Measurements from ENCODE around the gene KRTAP9-9.
"Not testable (repeated sequence)": the region's sequence is repeated elsewhere in the genome, so short reads cannot be mapped to it uniquely, and the experiment has no call there.

Gene KRTAP9-9

DNA sequence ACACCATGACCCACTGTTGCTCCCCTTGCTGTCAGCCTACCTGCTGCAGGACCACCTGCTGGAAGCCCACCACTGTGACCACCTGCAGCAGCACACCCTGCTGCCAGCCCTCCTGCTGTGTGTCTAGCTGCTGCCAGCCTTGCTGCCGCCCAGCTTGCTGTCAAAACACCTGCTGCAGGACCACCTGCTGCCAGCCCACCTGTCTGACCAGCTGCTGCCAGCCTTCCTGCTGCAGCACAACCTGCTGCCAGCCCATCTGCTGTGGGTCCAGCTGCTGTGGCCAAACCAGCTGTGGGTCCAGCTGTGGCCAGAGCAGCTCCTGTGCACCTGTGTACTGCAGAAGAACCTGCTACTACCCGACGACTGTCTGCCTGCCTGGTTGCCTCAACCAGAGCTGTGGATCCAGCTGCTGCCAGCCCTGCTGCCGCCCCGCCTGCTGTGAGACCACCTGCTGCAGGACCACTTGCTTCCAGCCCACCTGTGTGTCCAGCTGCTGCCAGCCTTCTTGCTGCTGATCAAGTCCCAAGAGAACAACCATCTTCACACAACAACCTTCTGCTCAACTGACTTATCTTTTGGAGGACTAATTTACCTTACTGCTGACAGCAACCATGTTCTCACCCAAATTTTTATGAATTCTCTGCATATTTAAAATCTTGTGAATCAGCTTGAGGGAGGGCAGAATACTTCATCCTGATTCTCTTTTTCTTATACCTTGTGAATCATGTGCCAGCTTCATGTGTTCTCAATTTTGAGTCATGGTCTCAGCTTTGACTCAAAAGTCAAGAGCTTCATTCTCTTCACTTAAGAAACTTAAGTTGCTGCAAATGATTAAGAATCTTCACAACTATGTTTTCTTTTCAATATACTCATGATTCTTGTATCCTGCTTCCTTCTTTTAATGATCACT, at the start of gene KRTAP9-9:
Gene KRTAP9-9 (plus strand): TSS at position 4 of the 910 bp plus-strand sequence.
- not testable (repeated sequence) for DNase-seq (ENCODE audit: low spot score)

DNA sequence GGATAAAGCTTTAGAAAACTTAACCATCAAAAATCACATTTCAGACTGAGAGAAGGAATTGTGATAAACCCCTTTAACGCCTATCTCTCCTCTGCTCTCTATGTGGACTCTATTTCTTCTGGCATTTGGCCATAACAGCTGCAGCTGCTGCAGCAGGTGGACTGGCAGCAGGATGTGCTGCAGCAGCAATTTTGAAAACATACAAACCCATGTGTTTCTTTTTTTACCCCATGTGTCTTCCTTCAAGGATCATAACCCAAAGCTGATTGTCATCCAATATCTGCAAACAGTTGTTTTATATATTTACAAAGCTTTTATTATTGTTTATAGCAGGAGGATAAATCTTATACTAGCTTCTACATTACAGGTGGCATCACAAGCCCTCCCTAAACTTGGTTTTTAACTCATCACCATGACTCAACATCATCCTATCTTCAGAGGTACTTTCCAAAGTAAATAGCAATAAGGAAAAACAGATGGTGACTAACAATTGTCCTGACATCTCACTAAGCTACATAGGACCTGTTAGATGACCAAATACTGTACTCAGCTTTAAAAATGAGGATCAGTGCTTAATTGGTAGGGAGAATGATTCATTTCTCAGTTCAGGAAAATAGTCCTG, 43.2 kb upstream of the KRTAP9-9 start:
- DNase-seq (ENCODE audit: low spot score), result peak; percentile 4

DNA sequence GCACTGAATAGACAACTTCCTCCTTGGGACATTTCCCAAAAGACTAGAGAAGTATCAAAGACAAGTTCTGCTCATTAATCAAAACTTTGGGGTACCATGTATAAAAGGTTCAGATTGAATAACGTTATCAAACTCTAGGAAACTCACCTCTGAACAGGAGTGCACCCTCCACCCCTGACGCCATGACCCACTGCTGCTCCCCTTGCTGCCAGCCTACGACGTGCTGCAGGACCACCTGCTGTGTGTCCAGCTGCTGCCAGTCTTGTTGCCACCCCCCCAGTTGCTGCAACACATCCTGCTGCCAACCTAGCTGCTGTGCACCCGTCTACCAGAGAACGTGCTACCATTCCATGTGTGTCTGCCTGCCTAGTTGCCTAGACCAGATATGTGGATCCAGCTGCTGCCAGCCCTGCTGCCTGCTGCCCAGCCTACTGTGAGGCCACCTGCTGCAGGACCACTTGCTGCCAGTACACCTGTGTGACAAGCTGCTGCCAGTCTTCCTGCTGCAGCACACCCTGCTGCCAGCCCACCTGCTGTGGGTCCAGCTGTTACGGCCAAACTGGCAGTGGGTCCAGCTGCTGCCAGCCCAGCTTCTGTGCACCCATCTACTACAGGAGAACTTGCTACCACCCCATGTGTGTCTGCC, 42.5 kb upstream of the KRTAP9-9 start:
- DNase-seq (ENCODE audit: low spot score), result no peak

DNA sequence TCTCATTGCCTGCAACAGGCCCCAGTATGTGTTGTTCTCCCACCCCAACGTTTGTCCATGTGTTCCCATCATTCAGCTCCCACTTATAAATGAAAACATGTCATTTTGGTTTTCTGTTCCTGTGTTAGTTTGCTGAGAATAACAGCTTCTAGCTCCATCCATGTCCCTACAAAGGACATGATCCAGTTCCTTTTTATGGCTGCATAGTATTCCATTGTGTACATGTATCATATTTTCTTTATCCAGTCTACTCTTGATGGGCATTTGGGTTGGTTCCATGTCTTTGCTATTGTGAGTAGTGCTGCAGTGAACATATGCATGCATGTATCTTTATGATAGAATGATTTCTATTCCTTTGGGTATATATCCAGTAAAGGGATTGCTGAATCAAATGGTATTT, 39.5 kb upstream of the KRTAP9-9 start:
- no peak for DNase-seq (ENCODE audit: low spot score)

DNA sequence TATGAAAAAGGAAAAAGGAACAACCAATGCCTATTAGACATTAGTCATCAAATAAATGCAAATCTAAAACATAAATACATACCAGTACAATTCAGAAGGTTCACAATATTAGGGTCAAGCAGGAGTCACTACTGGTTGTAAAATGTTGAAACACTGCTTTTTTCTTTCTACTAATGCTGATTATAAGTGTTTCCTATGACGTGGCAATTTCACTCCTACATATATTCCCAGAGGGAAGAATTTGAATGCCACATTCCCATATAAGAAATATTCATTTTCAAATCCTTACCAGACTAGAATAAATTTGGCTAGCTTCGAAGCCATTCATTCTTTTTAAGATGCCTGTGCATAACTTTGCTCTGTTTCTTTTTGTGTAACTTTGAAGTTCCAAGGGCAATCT, 31.4 kb upstream of the KRTAP9-9 start:
- DNase-seq (ENCODE audit: low spot score), result no peak

DNA sequence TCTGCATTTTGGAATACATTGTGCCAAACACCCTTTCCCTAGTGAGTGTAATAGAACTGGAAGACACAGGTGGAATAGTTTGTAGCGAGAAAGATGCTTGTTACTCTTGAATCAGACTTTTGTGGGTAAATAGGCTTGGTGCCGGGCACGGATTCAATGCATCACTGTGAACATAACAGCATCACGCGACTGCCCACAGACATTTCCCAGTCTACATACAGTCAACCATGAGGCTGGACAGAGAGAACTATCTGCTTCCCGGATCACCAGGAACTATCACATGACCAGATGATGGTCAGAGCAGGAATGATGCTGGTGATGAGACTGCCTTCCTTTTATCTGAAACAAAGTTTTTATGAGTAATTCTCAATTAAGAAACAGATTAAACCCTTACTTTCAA, 29.1 kb upstream of the KRTAP9-9 start:
- DNase-seq (ENCODE audit: low spot score), result no peak

DNA sequence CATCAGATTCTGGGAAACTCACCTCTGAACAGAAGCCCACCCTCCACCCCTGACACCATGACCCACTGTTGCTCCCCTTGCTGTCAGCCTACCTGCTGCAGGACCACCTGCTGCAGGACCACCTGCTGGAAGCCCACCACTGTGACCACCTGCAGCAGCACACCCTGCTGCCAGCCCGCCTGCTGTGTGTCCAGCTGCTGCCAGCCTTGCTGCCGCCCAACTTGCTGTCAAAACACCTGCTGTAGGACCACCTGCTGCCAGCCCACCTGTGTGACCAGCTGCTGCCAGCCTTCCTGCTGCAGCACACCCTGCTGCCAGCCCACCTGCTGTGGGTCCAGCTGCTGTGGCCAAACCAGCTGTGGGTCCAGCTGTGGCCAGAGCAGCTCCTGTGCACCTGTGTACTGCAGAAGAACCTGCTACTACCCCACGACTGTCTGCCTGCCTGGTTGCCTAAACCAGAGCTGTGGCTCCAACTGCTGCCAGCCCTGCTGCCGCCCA, 28.5 kb upstream of the KRTAP9-9 start, which contains the start of gene KRTAP9-2:
Gene KRTAP9-2 (plus strand): TSS at position 51 of the 498 bp plus-strand sequence. CDS start 7 bp downstream, at position 58.
- not testable (repeated sequence) for DNase-seq (ENCODE audit: low spot score)

DNA sequence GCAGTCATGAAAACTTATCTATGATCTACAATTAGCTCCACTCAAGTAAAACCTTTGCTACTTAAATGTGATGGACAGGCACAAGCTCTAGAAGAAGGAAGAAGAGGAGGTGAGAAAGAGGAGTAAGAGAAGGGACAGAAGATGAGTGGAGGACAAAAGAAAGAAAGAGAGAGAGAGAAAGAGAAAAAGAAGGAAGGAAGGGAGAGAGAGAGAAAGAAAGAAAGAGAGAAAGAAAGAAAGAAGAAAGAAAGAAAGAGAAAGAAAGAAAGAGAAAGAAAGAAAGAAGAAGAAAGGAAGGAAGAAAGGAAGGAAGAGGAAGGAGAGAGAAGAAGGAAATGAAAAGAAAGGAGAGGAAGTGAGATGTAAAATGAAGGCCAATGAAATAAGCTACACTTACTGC, 25.1 kb upstream of the KRTAP9-9 start:
- DNase-seq (ENCODE audit: low spot score), result no peak

DNA sequence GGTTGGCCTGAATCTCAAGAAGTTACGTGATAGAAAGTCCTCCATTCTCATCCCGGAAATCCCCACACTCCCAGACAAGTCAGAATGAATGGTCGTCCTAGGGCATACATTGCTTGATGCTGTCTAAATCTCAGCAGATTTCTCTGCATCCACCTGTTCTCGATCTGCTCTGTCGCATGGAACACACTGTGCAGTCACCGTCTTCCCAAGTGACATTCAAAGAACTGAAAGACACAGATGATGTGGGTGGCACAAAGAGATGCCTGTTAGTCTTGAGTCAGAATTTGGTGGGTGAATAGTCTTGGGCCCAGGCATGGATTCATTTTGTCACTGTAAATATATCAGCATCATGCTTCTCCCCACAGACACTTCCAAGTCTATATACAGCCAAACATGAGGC, 23.5 kb upstream of the KRTAP9-9 start:
- DNase-seq (ENCODE audit: low spot score), result no peak

DNA sequence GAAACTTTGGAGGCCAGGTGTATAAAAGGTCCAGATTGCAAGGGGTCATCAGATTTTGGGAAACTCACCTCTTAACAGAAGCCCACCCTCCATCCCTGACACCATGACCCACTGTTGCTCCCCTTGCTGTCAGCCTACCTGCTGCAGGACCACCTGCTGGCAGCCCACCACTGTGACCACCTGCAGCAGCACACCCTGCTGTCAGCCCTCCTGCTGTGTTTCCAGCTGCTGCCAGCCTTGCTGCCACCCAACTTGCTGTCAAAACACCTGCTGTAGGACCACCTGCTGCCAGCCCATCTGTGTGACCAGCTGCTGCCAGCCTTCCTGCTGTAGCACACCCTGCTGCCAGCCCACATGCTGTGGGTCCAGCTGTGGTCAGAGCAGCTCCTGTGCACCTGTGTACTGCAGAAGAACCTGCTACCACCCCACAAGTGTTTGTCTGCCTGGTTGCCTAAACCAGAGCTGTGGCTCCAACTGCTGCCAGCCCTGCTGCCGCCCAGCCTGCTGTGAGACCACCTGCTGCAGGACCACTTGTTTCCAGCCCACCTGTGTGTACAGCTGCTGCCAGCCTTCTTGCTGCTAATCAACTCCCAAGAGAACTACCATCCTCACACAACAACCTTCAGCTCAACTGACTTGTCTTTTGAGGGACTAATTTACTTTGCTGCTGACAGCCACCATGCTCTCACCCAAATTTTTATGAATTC, 22.6 kb upstream of the KRTAP9-9 start, which contains the start of gene KRTAP9-3:
Gene KRTAP9-3 (plus strand): TSS at position 51 of the 707 bp plus-strand sequence. CDS start 53 bp downstream, at position 104.
- DNase-seq (ENCODE audit: low spot score), result not testable (repeated sequence)

DNA sequence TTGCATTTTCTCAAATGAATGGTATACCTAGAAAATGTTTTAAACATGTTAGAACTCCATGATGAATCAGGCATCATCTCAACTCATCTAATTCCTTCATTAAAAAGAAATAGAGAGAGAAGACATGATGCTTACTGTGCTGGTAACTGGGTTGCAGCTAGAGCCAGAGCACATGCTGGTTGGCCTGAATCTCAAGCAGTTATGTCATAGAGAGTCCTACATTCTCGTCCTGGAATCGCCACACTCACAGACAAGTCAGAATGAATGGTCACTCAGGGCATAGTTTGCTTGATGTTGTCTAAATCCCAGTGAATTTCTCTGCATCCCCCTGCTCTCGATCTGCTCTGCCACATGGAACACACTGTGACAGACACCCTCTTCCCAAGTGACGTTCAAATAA, 18.1 kb upstream of the KRTAP9-9 start:
- not testable (repeated sequence) for DNase-seq (ENCODE audit: low spot score)

DNA sequence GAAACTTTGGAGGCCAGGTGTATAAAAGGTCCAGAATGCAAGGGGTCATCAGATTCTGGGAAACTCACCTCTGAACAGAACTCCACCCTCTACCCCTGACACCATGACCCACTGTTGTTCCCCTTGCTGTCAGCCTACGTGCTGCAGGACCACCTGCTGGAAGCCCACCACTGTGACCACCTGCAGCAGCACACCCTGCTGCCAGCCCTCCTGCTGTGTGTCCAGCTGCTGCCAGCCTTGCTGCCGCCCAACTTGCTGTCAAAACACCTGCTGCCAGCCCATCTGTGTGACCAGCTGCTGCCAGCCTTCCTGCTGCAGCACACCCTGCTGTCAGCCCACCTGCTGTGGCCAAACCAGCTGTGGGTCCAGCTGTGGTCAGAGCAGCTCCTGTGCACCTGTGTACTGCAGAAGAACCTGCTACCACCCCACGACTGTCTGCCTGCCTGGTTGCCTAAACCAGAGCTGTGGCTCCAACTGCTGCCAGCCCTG, 17.2 kb upstream of the KRTAP9-9 start, which contains the start of gene KRTAP9-8:
Gene KRTAP9-8 (plus strand): TSS at position 51 of the 489 bp plus-strand sequence. CDS start 53 bp downstream, at position 104.
- not testable (repeated sequence) for DNase-seq (ENCODE audit: low spot score)

DNA sequence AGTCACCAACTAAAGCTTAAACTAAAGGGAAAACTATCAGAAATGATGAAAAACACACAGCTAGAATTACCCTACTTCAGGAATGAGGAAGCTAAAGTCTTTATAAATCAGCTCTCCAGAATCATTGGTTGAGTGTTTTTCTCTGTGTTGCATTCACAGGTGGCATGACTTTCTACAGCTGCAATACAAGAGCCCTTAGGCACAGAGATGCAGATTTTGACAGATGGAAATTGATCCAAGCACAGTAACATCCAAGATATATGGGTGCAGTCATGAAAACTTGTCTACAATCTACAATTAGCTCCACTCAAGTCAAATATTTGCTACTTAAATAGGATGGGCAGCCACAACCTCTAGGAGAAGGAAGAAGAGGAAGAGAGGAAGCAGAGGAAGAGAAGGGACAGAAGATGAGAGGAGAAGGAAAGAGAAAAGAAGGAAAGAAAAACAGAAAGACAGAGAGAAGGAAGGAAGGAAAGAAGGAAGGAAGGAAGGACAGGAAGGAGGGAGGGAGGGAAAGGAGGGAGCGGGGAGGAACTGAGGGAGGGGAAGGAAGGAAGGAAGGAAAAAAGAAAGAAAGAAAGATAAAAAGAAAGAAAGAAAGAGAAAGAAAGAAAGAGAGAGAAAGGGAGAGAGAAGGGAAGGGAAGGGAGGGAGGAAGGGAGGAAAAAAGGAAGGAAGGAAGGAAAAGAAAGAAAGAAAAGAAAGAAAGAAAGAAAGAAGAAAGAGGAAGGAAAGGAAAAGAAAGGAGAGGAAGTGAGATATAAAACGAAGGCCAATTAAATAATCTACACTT, 8.0 kb upstream of the KRTAP9-9 start:
- DNase-seq (ENCODE audit: low spot score), result not testable (repeated sequence)

DNA sequence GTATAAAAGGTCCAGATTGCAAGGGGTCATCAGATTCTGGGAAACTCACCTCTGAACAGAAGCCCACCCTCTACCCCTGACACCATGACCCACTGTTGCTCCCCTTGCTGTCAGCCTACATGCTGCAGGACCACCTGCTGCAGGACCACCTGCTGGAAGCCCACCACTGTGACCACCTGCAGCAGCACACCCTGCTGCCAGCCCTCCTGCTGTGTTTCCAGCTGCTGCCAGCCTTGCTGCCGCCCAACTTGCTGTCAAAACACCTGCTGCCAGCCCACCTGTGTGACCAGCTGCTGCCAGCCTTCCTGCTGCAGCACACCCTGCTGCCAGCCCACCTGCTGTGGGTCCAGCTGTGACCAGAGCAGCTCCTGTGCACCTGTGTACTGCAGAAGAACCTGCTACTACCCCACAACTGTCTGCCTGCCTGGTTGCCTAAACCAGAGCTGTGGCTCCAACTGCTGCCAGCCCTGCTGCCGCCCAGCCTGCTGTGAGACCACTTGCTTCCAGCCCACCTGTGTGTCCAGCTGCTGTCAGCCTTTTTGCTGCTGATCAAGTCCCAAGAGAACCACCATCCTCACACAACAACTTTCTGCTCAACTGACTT, 5.4 kb upstream of the KRTAP9-9 start, which contains the start of gene KRTAP9-4:
Gene KRTAP9-4 (plus strand): TSS at position 51 of the 604 bp plus-strand sequence. CDS start 34 bp downstream, at position 85.
- not testable (repeated sequence) for DNase-seq (ENCODE audit: low spot score)

DNA sequence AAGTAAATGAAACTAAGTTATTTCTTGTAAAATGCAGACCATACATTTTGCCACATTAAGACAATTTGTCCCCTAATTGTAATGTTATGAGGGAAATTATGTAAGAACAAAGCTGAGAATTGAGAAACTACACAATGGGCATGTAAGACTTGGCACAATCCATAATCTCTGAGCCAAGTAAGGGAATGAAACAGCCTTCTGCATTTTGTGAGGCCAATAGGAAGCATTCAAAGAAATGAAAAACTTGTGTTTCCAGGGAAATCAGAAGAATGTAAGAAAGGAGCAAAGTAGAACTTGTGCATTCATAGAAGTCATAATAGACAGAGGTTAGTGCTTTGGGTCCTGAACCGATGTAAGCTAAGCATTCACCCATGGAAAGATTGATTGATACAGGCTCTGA, 3.9 kb upstream of the KRTAP9-9 start:
- no peak for DNase-seq (ENCODE audit: low spot score)

DNA sequence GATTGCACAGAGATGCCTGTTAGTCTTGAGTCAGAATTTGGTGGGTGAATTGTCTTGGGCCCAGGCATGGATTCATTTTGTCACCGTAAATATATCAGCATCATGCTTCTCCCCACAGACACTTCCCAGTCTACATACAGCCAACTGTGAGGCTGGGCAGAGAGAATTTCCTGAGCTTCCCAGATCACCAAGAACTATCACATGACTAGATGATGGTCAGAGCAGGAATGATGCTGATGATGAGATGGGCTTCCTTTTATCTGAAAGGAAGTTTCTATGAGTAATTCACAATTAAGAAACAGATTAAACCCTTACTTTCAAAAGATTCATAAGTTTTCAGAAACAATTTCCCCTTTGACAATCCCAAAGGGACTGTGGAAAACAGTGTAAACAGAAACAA, 323 bp upstream of the KRTAP9-9 start:
- no peak for DNase-seq (ENCODE audit: low spot score)

DNA sequence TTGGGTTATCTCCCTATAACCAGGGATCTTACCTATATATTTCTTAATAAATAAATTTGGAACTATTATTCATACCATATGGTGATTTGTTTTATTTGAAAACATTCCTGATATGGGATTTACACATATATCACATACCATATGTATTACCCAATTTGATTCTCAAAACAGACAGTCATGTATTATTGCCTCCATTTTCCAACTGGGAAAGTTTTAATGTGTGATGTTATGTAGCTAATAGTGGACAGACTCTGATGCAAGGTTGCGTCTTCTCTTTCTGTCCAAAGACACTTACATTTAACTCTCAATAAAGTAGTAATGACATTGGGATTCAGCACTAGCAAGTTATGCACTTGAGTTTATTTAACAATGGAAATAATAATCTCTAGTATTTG, 1.1 kb downstream of the KRTAP9-9 start:
- DNase-seq (ENCODE audit: low spot score), result no peak

DNA sequence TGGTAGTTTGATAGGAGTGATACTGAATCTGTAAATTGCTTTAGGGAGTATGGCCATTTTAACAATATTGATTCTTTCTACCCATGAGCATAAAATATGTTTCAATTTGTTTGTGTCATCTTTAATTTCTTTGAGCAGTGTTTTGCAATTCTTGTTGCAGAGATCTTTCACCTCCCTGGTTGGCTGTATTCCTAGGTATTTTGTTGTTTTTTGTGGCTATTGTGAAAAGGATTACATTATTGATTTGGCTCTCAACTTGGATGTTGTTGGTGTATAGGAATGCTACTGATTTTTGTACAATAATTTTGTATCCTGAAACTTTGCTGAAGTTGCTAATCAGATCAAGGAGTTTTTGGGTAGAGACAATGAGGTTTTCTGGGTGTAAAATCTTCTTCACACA, 3.2 kb downstream of the KRTAP9-9 start:
- no peak for DNase-seq (ENCODE audit: low spot score)

DNA sequence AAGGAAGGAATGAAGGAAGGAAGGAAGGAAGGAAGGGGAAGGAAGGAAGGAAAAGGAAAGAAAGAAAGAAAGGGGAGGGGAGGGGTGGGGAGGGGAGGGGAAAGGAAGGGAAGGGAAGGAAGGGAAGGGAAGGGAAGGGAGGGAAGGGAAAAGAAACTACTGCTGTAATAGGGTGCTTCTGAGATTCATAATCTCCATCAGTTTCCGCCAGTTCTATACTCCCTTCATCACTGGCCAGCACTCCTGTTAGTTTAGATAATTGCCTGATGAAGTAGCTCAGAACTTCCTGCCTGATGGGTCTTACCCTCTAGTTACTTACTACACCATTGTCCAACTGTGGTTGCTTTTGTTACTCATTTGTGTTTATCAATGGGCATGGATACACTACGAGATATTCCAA, 8.0 kb downstream of the KRTAP9-9 start:
- no peak for DNase-seq (ENCODE audit: low spot score)

DNA sequence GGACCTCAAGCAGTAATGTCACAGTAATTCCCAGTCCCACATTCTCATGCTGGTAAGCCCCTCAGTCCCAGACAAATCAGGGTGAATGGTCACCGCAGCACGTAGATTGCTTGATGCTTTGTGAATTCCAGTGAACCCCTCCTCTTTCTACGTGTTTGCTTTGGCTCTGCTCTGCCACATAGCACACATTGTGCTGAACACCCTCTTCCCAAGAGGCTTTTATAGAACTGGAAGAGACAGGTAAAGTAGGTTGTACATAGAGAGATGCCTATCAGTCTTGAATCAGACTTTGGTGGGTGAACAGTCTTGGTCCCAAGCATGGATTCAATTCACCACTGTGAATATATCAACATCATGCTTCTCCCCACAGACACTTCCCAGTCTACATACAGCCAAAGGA, 9.4 kb downstream of the KRTAP9-9 start:
- DNase-seq (ENCODE audit: low spot score), result no peak
